Skeletal muscle tissue (tissue), 4 donors: ENCODE measurements around the gene NECTIN2. TPM values are rescaled to one million over a fixed set of nuclear protein-coding genes. Genes with fewer than 3 reads are reported as not detected.
"Not testable (repeated sequence)": the region's sequence is repeated elsewhere in the genome, so short reads cannot be mapped to it uniquely, and the experiment has no call there.

Experiments
- H3K27ac ChIP-seq: one replicate; pipeline ENCODE4 v1.7.0; 2013; ENCODE audit warnings: mild to moderate bottlenecking, low read depth, low read length, inconsistent platforms
- H3K27me3 ChIP-seq, 3 donors: one replicate each; pipeline ENCODE4 v1.7.0; 2013; ENCODE audit warnings: low read length in 3 of 3; ENCODE audit not compliant: control insufficient read depth in 3 of 3, insufficient read depth in 3 of 3
- H3K36me3 ChIP-seq, 3 donors: one replicate each; pipeline ENCODE4 v1.7.0; 2013; ENCODE audit warnings: low read length in 3 of 3; ENCODE audit not compliant: control insufficient read depth in 3 of 3, insufficient read depth in 3 of 3
- H3K4me1 ChIP-seq, 3 donors: one replicate each; pipeline ENCODE4 v1.7.0; 2013; ENCODE audit warnings: low read length in 3 of 3, mild to moderate bottlenecking in 3 of 3; ENCODE audit not compliant: control insufficient read depth in 3 of 3, insufficient read depth in 3 of 3
- H3K4me3 ChIP-seq, 3 donors: one replicate each; pipeline ENCODE4 v1.7.0; 2013; ENCODE audit warnings: low read length in 3 of 3
- H3K9ac ChIP-seq, 3 donors: one replicate each; pipeline ENCODE4 v1.7.0; 2013; ENCODE audit warnings: low read length in 3 of 3, mild to moderate bottlenecking in 3 of 3, moderate library complexity in 2 of 3, low read depth in 1 of 3
- H3K9me3 ChIP-seq, 3 donors: one replicate each; pipeline ENCODE4 v1.7.0; 2013; ENCODE audit warnings: low read length in 3 of 3; ENCODE audit not compliant: control insufficient read depth in 3 of 3
- total RNA-seq: library from RNA; depleted of rRNA; stranded (reverse); fragments of >200 nt; gene quantifications from one replicate; pipeline ENCODE4 v1.2.3, GENCODE V29; 2014
- donor health status: Osteomylitis.

Gene NECTIN2
- total RNA-seq, 1 donor from 2014 or later, result 31.8 TPM

DNA sequence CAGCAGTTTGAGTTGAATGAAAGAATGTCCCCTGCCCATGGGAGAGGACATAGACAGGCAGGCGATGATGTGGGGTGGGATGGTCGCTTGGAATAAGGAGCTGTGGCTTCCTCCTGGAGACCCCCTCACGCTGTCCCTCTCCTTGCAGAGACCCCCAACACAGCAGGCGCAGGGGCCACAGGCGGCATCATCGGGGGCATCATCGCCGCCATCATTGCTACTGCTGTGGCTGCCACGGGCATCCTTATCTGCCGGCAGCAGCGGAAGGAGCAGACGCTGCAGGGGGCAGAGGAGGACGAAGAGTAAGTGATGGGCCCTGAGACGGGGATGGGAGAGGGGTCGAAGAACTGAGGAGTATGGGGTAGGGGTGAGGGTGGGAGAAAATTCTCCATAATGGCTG is 36.0 kb downstream of the NECTIN2 start:
- no peak overlapping the region for H3K27ac ChIP-seq
- H3K27me3 ChIP-seq, result no peaks in the 10 kb centered on the region
- peaks cover 0 to 10% (median 9%) of the 10 kb centered on the region in 3 donors for H3K36me3 ChIP-seq
- no peak overlapping the region for H3K9ac ChIP-seq
- no peaks in the 10 kb centered on the region for H3K9me3 ChIP-seq
- no peak overlapping the region for H3K4me3 ChIP-seq
- H3K4me1 ChIP-seq, result no peaks in the 10 kb centered on the region

DNA sequence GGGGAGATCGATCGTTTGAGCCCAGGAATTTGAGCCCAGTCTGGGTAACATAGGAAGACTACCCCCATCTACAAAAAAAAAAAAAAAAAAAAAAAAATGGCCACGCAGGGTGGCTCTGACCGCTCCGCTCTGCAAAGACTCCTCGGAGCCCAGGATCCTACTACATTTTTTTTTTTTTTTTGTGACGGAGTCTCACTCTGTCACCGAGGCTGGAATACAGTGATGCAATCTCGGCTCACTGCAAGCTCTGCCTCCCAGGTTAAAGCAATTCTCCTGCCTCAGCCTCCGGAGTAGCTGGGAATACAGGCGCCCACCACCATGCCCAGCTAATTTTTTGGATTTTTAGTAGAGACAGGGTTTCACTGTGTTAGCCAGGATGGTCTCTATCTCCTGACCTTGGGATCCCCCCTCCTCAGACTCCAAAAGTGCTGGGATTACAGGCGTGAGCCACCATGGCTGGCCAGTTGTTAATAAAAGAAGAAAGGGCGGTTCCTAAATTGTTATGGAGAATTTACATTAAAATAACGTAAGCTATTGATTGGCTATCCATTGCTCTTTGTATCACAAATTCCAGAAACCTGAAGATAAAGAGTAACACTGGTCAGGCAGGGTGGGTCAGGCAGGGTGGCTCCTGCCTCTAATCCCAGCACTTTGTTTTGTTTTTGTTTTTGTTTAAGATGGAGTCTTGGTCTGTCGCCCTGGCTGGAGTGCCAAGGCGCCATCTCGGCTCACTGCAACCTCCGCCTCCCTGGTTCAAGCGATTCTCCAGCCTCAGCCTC is 36.7 kb downstream of the NECTIN2 start:
- H3K4me1 ChIP-seq, H3K9me3 ChIP-seq, H3K4me3 ChIP-seq, H3K27ac ChIP-seq, H3K27me3 ChIP-seq, H3K9ac ChIP-seq: not testable (repeated sequence)
- H3K36me3 ChIP-seq, result peaks cover 3 to 12% (median 5%) of the 10 kb centered on the region in 3 donors

DNA sequence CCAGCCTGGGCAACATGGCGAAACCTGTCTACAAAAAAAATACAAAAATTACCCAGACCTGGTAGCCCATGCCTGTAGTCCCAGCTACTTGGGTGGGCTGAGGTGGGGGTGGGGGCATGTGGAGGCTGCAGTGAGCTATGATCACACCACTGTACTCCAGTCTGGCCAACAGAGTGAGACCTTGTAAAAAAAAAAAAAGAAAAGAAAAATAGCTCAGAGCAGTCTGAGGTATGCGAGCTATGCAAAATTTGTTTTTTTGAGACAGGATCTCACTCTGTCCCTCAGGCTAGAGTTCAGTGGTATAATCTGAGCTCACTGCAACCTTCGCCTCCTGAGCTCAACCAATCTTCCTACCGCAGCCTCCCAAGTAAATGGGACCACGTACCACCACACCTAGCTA is 37.8 kb downstream of the NECTIN2 start:
- peaks cover 0 to 2% (median 0%) of the 10 kb centered on the region in 3 donors for H3K4me1 ChIP-seq

DNA sequence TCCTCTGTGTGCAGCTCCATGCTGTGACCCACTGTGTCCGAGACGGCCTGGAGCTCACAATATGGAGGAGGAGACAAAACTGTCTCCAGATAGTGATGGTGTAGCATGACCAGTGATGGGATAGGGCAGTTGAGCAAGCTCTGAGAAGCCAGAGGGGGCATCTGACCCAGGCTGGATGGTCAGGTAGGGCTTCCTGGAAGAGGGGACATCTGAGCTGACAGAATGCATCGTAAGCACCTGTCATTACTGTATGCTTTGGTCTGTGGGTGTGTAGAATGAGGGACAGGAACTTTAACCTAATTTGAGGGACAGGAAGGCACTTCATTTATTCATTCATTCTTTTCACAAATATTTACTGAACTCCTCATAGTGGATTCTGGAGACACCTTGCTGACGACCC is 38.5 kb downstream of the NECTIN2 start:
- Histone ChIP-seq H3K9ac (no peak overlapping the region), H3K4me3 (no peak overlapping the region), H3K9me3 (no peaks in the 10 kb centered on the region), H3K27ac (no peak overlapping the region), H3K4me1 (peaks cover 2 to 8% (median 4%) of the 10 kb centered on the region in 3 donors), H3K36me3 (peaks cover 2 to 13% (median 5%) of the 10 kb centered on the region in 3 donors), H3K27me3 (no peaks in the 10 kb centered on the region)

More for the DNA sequence above, 37.8 kb downstream of the NECTIN2 start:
- Histone ChIP-seq H3K4me3 (no peak overlapping the region), H3K36me3 (peaks cover 2 to 13% (median 5%) of the 10 kb centered on the region in 3 donors), H3K27ac (no peak overlapping the region), H3K9me3 (no peaks in the 10 kb centered on the region), H3K27me3 (no peaks in the 10 kb centered on the region), H3K9ac (no peak overlapping the region)

DNA sequence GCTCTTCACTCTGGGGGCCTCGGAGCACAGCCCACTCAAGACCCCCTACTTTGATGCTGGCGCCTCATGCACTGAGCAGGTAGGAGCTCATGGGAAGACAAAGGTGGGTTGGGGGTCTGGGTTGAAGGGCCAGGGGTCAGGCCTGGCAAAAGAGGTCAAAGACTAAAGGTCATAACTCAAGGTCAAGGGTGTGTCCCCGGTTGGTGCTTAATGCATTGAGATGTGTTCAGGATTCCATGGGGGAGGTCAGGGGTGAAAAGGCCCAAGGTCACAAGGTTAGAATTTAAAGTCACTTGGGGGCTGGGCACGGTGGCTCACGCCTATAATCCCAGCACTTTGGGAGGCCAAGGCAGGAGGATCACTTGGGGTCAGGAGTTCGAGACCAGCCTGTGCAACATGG is 40.0 kb downstream of the NECTIN2 start:
- Histone ChIP-seq H3K27me3 (no peaks in the 10 kb centered on the region), H3K4me3 (no peak overlapping the region), H3K27ac (no peak overlapping the region), H3K9me3 (no peaks in the 10 kb centered on the region), H3K36me3 (peaks cover 2 to 13% (median 5%) of the 10 kb centered on the region in 3 donors), H3K4me1 (peaks cover 8 to 15% (median 10%) of the 10 kb centered on the region in 3 donors), H3K9ac (no peak overlapping the region)

DNA sequence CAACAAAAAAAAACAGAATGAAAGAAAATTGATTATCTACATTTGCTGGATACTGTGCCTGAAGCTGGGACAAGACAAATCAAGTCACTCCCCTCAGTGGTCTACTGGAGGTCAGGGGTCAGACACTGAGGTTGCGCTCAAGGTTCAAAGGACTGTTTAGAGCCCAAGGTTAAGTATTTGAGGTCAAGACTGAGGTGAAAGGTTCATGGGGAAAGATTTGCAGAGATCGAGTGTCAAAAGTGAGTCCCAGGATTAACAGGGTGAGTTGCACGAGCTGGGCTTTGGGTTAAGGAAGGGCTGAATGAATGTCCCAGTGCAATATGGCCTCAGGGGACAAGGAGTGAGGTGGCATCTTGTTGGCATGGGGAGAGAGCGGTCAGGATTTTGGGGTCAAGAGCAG is 41.6 kb downstream of the NECTIN2 start:
- Histone ChIP-seq H3K9ac (no peak overlapping the region), H3K4me3 (no peak overlapping the region), H3K36me3 (peaks cover 5 to 18% (median 5%) of the 10 kb centered on the region in 3 donors), H3K27ac (no peak overlapping the region), H3K27me3 (no peaks in the 10 kb centered on the region), H3K9me3 (no peaks in the 10 kb centered on the region), H3K4me1 (peaks cover 19 to 27% (median 21%) of the 10 kb centered on the region in 3 donors)

DNA sequence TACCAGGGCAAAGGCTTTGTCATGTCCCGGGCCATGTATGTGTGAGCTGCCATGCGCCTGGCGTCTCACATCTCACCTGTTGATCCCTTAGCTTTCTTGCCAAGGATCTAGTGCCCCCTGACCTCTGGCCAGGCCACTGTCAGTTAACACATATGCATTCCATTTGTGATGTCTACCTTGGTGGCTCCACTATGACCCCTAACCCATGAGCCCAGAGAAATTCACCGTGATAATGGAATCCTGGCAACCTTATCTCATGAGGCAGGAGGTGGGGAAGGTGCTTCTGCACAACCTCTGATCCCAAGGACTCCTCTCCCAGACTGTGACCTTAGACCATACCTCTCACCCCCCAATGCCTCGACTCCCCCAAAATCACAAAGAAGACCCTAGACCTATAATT is 42.2 kb downstream of the NECTIN2 start:
- not testable (repeated sequence) for H3K27ac ChIP-seq, H3K27me3 ChIP-seq, H3K4me3 ChIP-seq, H3K9me3 ChIP-seq, H3K9ac ChIP-seq
- Histone ChIP-seq H3K36me3 (peaks cover 9 to 25% (median 11%) of the 10 kb centered on the region in 3 donors), H3K4me1 (peaks cover 24 to 31% (median 25%) of the 10 kb centered on the region in 3 donors)

DNA sequence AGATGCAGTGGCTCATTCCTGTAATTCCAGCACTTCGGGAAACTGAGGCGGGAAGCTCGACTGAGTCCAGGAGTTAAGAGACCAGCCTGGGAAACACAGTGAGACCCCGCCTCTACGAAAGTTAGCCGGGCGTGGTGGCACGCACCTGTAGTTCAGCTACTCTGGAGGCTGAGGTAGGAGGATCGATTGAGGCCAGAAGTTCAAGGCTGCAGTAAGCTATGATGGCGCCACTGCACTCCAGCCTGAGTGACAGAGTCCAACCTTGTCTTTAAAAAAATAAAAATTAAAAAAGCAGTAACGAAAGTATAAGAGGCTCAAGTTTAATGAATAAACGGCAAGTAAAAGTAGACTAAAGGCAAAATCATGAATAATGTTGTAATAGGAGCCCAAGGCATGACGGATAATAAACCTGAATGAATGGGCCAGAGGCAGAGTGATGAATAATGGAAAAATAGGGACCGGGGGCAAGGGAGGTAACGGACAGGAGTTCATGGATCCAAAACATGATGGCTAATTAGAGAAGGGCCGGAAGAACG is 43.8 kb downstream of the NECTIN2 start:
- peaks cover 24 to 31% (median 25%) of the 10 kb centered on the region in 3 donors for H3K4me1 ChIP-seq
- no peaks in the 10 kb centered on the region for H3K9me3 ChIP-seq
- H3K4me3 ChIP-seq, result peak overlapping the region; percentile 70 to 91 (median 72)
- peaks cover 23 to 33% (median 24%) of the 10 kb centered on the region in 3 donors for H3K36me3 ChIP-seq
- no peaks in the 10 kb centered on the region for H3K27me3 ChIP-seq
- peak overlapping the region in 2 of 3 donors; percentile 0 to 57 for H3K9ac ChIP-seq
- H3K27ac ChIP-seq, result peak overlapping the region; percentile 98

DNA sequence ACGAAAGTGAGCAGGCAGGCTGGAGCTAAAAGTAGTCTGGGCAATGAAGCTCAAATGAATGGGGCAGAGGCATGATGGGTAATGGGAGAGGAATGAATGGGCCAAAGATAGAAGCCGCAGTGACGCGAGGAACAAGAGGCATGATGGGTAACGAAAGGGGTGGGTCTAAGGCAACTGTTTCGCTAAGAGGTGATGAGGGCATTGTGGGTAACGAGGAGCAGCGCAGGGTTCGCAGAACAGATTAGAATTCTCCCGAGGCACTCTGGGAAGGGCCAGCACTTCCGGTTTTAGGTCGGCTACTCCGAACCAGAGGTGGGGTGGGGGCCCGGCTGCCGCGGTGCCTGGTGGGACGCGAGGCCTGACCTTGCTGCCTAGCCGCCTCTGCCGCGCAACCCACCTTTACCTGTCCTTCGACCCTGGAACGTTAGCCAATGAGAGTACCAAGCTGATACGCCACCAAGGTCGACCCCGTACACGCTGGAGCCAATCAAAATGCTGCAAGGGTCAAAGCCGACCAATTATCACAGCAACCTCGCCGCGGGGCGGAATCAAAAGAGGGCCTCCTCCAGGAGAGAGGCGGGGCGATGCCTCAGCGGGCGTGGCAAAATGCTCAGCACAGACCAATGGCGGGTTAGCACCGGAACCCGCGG is 44.4 kb downstream of the NECTIN2 start:
- Histone ChIP-seq H3K27me3 (no peaks in the 10 kb centered on the region), H3K27ac (peak overlapping the region; percentile 98), H3K9me3 (no peaks in the 10 kb centered on the region), H3K4me3 (peak overlapping the region; percentile 70 to 91 (median 72)), H3K4me1 (peaks cover 24 to 31% (median 25%) of the 10 kb centered on the region in 3 donors), H3K36me3 (peaks cover 25 to 37% (median 29%) of the 10 kb centered on the region in 3 donors), H3K9ac (peak overlapping the region; percentile 57 to 87 (median 66))
